Chondrocyte (in vitro differentiated cells): ENCODE data around the gene PBX3. TPM values are rescaled to one million over a fixed set of nuclear protein-coding genes. Genes with fewer than 3 reads are reported as not detected.

Experiments used
- DNase-seq: peaks from one replicate; pipeline ENCODE4 v3.0.0; 2021; ENCODE audit warnings: mixed read lengths, low spot score
- H3K27ac Mint-ChIP-seq: one replicate; pipeline ENCODE4 v1.8.0; 2021; ENCODE audit warnings: mild to moderate bottlenecking, moderate library complexity, mixed read lengths; ENCODE audit not compliant: unreplicated experiment
- H3K27me3 Mint-ChIP-seq: 2 replicates; pipeline ENCODE4 v1.8.0; 2021; ENCODE audit warnings: low read depth, mixed read lengths
- H3K36me3 Mint-ChIP-seq: 2 replicates; pipeline ENCODE4 v1.8.0; 2021; ENCODE audit warnings: low read depth, mixed read lengths
- H3K4me1 Mint-ChIP-seq: 2 replicates; pipeline ENCODE4 v1.8.0; 2021; ENCODE audit warnings: low read depth, mild to moderate bottlenecking, mixed read lengths
- H3K4me3 Mint-ChIP-seq: one replicate; pipeline ENCODE4 v1.8.0; 2021; ENCODE audit warnings: mild to moderate bottlenecking, moderate library complexity, mixed read lengths; ENCODE audit not compliant: unreplicated experiment
- H3K9me3 Mint-ChIP-seq: 2 replicates; pipeline ENCODE4 v1.8.0; 2021; ENCODE audit warnings: low read depth, mixed read lengths
- CTCF ChIP-seq: fragments of 200-600 bp; sonication (generic); IDR thresholded peaks from 2 replicates; pipeline ENCODE4 v1.5.0; 2021; ENCODE audit warnings: antibody characterized with exemption, mild to moderate bottlenecking, moderate library complexity
- total RNA-seq: library from RNA; stranded (reverse); gene quantifications from 3 replicates; pipeline ENCODE4 v1.2.1, GENCODE V29; 2021

The PBX3 gene
- total RNA-seq, 1 donor from 2014 or later, result 24.1 TPM

GRCh38 chr9:126000731-126001580 lies 253.8 kb downstream of the PBX3 start:
- no peak overlapping the region for H3K27ac Mint-ChIP-seq
- no peaks in the 10 kb centered on the region for H3K9me3 Mint-ChIP-seq
- no peak overlapping the region for H3K4me3 Mint-ChIP-seq
- H3K36me3 Mint-ChIP-seq, result no peaks in the 10 kb centered on the region
- no peak for TF ChIP-seq CTCF
- DNase-seq, result peak; percentile 59
- peaks cover 14% of the 10 kb centered on the region for H3K27me3 Mint-ChIP-seq
- H3K4me1 Mint-ChIP-seq, result no peaks in the 10 kb centered on the region

GRCh38 chr9:126001581-126002225 lies 254.5 kb downstream of the PBX3 start:
- Mint-ChIP-seq H3K4me3 (no peak overlapping the region), H3K36me3 (no peaks in the 10 kb centered on the region), H3K4me1 (no peaks in the 10 kb centered on the region), H3K27ac (no peak overlapping the region), H3K27me3 (peaks cover 11% of the 10 kb centered on the region), H3K9me3 (no peaks in the 10 kb centered on the region)
- no peak for TF ChIP-seq CTCF
- peak; percentile 70 for DNase-seq

DNA sequence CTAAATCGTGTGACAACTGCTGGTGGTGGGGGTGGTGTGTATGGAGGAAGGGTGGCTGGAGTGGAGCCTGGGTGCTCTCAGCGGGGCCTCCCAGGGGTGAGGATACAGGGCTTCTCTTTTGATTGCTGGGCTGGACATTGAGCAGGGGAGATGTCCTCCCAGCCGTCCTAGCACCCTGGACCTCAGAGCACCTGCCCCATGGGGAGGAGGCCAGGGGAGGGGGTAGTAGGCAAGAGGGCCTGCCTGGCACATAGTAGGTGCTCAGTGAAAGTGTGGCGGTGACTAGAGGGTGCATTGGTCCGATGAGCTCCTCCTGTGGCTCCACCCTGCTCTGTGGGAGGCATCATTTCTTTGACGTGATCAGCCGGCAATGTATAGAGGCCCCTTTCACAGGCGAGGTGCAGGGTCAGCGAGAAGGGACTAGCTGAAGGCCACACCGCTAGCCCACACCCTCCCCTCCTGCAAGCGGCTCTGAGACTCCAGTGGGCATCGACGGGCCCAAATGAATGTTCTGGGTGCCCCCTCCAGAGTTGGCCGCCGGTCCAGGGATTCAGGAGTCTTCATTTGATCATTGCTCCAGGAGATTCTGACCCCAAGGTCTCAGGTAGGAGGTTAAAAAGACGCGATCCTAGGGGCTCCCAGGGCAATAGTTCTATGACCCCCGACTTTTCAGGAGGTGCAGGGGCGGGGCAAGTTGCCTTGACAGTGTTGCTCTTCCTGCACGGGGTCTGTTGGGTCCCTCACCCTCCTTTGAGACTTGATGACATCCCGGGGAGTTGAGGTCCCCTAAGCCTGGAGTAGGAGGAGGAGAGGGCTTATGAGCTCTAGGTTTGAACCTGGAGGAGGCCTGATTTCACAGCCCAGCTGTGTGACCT lies 255.5 kb downstream of the PBX3 start:
- H3K4me1 Mint-ChIP-seq, result no peaks in the 10 kb centered on the region
- peaks cover 7% of the 10 kb centered on the region for H3K27me3 Mint-ChIP-seq
- no peak overlapping the region for H3K4me3 Mint-ChIP-seq
- no peak overlapping the region for H3K27ac Mint-ChIP-seq
- peaks cover 4% of the 10 kb centered on the region for H3K9me3 Mint-ChIP-seq
- H3K36me3 Mint-ChIP-seq, result no peaks in the 10 kb centered on the region
- peak; percentile 59 for DNase-seq
- TF ChIP-seq CTCF, result no peak

DNA sequence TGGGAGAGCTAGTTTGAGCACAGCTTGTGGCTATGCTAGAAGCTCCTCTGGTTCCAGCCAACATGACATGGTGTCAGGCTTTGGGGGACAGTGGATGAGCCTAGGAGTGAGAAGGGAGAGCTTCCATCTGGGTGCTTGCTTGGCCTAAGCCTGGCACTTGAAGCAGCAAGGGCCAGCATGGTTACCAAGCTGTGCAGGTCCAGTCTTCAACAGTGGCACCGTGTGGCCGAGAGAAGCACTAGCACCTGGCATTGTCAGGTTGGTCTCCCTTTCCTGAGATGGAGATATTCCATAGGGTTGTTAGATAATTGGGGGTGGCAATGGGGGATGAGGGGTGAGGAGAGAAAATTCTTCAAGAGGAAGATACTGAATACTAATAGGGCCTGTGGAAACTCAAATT lies 261.9 kb downstream of the PBX3 start:
- TF ChIP-seq CTCF, result peak; percentile 47
- no peaks in the 10 kb centered on the region for H3K4me1 Mint-ChIP-seq
- peak overlapping the region; percentile 32 for H3K27ac Mint-ChIP-seq
- peaks cover 22% of the 10 kb centered on the region for H3K9me3 Mint-ChIP-seq
- H3K36me3 Mint-ChIP-seq, result peaks cover 3% of the 10 kb centered on the region
- no peak overlapping the region for H3K4me3 Mint-ChIP-seq
- DNase-seq, result no peak
- H3K27me3 Mint-ChIP-seq, result peaks cover 5% of the 10 kb centered on the region

DNA sequence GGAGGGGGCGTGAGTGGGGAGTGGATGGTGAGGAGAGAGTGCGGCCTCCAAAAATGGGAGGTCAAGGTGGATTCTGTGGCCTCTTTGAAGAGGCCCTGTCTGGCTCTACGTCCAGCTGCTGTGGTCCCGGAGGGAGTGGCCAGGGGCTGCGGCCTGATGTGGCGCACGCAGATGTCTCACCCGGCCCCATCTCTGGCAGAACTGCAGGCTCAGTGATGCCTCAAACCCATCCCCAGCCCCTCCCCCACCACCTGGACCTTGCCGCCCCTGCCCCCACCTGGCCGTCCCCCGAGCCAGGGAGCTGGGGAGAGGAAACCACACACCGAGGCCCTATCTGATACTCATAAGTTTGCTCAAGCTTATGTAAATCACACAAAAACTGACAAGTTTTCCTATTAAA lies 267.6 kb downstream of the PBX3 start:
- Mint-ChIP-seq H3K27me3 (peaks cover 13% of the 10 kb centered on the region), H3K27ac (no peak overlapping the region), H3K36me3 (no peaks in the 10 kb centered on the region), H3K4me3 (no peak overlapping the region), H3K9me3 (no peaks in the 10 kb centered on the region), H3K4me1 (no peaks in the 10 kb centered on the region)
- DNase-seq, result no peak
- TF ChIP-seq CTCF, result no peak
